G401.6 (cell line): ENCODE results near the gene ZPBP2.
A peak's percentile ranks its signal among the peaks of the same experiment; 100 is the strongest.
"Not testable (repeated sequence)": the region's sequence is repeated elsewhere in the genome, so short reads cannot be mapped to it uniquely, and the experiment has no call there.

Experiments
- FAIRE-seq: peaks from 2 replicates; lab custom pipeline; 2012; peaks lifted over from hg19 to GRCh38; lab: Jason Lieb, UNC

ZPBP2 gene

GRCh38 chr17:39855911-39856649 lies 11.9 kb upstream of the ZPBP2 start:
- FAIRE-seq: not testable (repeated sequence)

- no peak for FAIRE-seq
Observed at GRCh38 chr17:39861235-39861634, 6.8 kb upstream of the ZPBP2 start.

GRCh38 chr17:39863244-39863917 lies 4.6 kb upstream of the ZPBP2 start:
- no peak for FAIRE-seq

- FAIRE-seq: no peak
Observed at GRCh38 chr17:39863918-39864746, 3.9 kb upstream of the ZPBP2 start, which contains the start of gene IKZF3. IKZF3 (minus strand) TSS chr17:39864312; CDS start chr17:39864126, 186 bp downstream.

- no peak for FAIRE-seq
Observed at GRCh38 chr17:39866013-39866730, 1.8 kb upstream of the ZPBP2 start.

GRCh38 chr17:39867084-39867879 lies 720 bp upstream of the ZPBP2 start:
- no peak for FAIRE-seq

- no peak for FAIRE-seq
Observed at GRCh38 chr17:39868554-39868942, 546 bp downstream of the ZPBP2 start.

GRCh38 chr17:39870776-39871175 lies 2.8 kb downstream of the ZPBP2 start:
- no peak for FAIRE-seq

- FAIRE-seq: no peak
Observed at GRCh38 chr17:39871801-39872200, 3.8 kb downstream of the ZPBP2 start.

- peak; percentile 96 for FAIRE-seq
Observed at GRCh38 chr17:39872751-39873150, 4.7 kb downstream of the ZPBP2 start.

- not testable (repeated sequence) for FAIRE-seq
Observed at GRCh38 chr17:39886102-39886501, 18.1 kb downstream of the ZPBP2 start.

GRCh38 chr17:39887078-39887477 lies 19.1 kb downstream of the ZPBP2 start:
- no peak for FAIRE-seq

- no peak for FAIRE-seq
Observed at GRCh38 chr17:39889200-39889599, 21.2 kb downstream of the ZPBP2 start.

- no peak for FAIRE-seq
Observed at GRCh38 chr17:39894681-39895376, 26.8 kb downstream of the ZPBP2 start.

GRCh38 chr17:39898088-39898487 lies 30.1 kb downstream of the ZPBP2 start:
- no peak for FAIRE-seq

GRCh38 chr17:39899215-39899614 lies 31.2 kb downstream of the ZPBP2 start:
- FAIRE-seq: no peak

GRCh38 chr17:39902027-39902426 lies 34.0 kb downstream of the ZPBP2 start:
- not testable (repeated sequence) for FAIRE-seq

- no peak for FAIRE-seq
Observed at GRCh38 chr17:39903158-39903884, 35.3 kb downstream of the ZPBP2 start.

- FAIRE-seq: no peak
Observed at GRCh38 chr17:39904990-39905288, 36.9 kb downstream of the ZPBP2 start.

- FAIRE-seq: no peak
Observed at GRCh38 chr17:39908789-39909352, 40.9 kb downstream of the ZPBP2 start.
